PFSK-1 (cell line): Measurements from ENCODE around the gene NES.

Experiments used
- FOXP2 ChIP-seq: optimal IDR thresholded peaks from 2 replicates; pipeline ENCODE3; 2011; ENCODE audit warnings: borderline replicate concordance, control low read depth, inconsistent platforms; ENCODE audit not compliant: insufficient read depth; ENCODE audit errors: extremely low read length, extremely low read depth
- SIN3A ChIP-seq: IDR thresholded peaks from 2 replicates; pipeline ENCODE4 v1.6.1; 2012; ENCODE audit warnings: mild to moderate bottlenecking, low read length, moderate library complexity, borderline replicate concordance; ENCODE audit not compliant: insufficient read depth
- TAF1 ChIP-seq: IDR thresholded peaks from 2 replicates; pipeline ENCODE4 v1.6.1; 2012; ENCODE audit warnings: low read length, control low read depth, borderline replicate concordance; ENCODE audit not compliant: insufficient read depth

DNA sequence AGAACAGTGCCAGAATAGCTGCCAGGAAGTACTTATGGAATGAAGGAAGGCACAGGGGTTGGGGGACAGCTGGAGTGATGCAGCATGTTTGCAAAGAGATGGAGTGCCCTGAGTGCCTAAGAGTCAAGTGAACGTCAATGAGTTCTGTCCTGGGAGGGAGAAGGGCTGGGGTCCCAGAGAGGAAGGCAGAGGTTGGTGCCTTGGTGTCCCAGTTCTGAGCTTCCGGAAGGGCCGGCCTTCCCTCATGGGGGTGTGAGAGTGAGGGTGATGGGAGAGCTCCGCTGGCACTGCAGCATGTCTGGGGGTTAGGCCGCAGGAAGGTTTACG lies 17.6 kb downstream of the NES start:
- TF ChIP-seq SIN3A (no peak), FOXP2 (no peak), TAF1 (no peak)
